Stimulated activated CD8-positive, alpha-beta memory T cell treated with anti-CD3 and anti-CD28 coated beads, Interleukin-15, amount 100 ng/mL, for 48 hours (primary cell): ENCODE data around the gene CAMTA1.
A peak's percentile ranks its signal among the peaks of the same experiment; 100 is the strongest.

ENCODE experiments used
- DNase-seq, 2 donors: peaks; one replicate each; pipeline ENCODE4 v3.0.0-alpha.2; 2020; ENCODE audit warnings: low read depth in 2 of 2

Gene CAMTA1

DNA sequence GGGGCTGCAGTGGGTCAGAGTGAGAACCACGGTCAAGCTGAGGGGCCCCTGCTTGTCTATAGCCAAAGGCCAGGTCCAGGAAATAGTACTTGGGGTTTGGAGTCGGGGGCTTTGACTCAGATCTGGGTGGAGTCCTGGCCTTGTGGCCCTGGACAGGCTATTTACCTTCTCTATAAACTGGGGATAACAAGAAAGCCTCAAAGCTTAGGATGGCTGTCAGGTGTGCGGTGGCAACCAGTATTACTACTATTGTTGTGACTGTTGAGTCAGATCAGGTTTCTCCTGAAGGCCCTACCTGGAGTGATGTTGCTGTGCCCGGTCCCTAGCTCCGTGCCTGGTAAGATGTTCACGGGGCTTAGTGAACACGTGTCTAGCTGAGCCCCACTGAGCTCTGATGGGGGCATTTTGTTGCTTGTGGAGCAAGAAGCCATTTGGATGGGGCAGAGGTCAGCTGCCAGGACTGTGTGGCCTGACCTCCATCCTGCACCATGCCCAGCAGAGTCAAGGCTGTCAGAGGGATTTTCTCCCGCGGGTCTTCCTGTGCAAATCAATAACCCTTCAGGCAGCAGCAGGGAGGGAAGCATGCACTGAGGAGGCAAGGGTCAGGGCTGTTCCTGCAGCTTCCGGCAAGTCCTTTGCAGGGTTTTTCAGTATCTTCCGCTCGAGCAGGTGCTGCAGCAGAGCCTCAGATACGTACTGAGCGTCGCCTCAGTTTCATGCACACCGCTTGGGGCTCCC is 170.3 kb downstream of the CAMTA1 start:
- no peak for DNase-seq

DNA sequence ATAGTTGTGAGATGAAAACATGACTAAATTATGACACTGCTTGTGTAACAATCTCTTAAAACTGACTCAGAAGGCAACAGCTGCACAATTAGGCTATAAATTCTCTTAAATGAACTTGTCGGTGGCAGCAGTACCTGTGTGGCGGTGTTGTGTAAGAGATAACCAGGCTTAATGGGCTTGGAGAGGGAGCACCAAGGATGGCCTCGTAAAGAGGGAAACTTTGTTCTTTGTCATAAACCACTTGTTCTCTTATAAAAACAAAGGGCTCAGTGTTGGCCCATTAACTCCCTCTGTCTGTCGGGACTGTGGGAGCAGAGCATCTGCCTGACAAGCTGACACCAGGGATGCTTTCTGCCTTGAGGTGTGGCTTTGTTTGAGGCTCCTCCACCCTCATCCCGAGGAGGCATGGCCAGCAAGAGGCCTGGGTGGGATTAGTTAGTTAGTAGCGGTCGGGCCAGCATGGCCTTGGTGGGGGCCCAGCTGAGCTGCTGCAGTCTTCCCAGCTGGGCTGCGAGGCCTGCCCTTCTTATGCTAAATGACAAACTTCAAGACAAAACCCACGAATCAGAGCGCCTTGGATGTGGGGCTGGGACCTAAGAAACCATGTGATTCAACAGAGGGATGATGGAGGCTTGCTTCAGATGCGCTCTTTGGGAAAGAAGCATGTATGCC is 171.4 kb downstream of the CAMTA1 start:
- DNase-seq = no peak

DNA sequence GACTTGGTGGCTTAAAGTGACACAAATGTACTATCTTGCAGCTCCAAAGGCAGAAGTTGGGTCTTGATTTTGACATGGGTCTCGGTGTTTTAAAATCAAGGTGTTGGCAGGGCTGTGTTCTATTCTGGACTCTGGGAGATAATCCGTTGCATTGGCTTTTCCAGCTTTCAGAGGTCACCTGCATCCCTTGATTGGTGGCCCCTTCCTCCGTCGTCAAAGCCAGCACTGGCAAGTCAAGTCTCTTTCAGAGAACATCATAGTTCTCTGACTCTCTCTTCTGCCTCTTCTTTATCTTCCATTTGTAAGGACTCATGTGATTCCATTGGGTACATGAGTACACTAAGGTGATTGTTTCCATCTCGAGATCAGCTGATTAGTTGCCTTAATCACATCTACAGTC is 172.1 kb downstream of the CAMTA1 start:
- no peak for DNase-seq

DNA sequence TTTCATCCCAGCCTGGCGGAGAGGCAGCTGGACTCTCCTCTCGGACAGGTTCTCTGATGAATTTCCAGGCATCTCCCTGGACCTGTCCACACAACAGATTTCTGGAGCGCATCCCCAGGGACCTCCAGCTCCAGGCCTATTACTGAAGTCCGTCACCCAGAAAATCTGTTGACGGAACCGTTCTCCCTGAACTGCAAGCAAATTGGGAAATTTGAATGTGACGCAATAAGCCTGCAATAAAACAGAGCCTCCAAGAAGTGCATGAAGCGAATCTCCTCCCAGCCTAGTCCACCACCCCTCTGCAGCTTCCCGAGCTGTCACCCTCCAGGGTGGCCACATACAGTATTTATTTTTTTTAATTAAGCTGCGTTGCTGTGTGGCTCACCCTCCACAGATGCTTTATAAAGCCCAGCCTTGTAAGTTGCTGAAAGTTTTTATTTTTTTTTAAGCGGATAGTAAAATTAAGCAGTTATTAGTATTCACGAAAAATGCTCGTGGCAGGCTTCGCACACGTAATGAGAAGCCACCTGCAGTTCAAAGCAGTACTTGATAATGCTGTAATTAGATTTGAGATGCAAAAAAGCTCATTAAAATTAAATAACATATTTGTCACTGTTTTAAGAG is 173.3 kb downstream of the CAMTA1 start:
- DNase-seq = no peak

DNA sequence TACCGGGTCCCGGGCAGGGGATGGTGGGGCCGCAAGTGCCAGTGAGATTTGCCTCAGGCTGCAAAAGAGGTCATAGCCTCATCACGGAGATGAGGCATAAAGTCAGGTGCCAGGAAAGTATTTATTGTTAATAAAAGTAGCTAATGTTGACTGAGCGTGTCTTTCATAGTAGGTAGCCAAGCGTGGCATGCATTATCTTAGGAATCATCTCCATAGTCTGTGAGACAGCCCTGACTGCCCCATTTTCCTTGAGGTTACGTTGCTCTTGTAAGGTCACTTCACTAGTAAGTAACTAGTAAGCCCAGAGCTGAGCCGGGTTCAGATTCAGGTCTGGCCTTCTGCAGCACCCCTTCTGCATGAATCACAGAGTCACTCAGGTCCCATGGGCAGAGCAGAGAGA is 174.2 kb downstream of the CAMTA1 start:
- no peak for DNase-seq

DNA sequence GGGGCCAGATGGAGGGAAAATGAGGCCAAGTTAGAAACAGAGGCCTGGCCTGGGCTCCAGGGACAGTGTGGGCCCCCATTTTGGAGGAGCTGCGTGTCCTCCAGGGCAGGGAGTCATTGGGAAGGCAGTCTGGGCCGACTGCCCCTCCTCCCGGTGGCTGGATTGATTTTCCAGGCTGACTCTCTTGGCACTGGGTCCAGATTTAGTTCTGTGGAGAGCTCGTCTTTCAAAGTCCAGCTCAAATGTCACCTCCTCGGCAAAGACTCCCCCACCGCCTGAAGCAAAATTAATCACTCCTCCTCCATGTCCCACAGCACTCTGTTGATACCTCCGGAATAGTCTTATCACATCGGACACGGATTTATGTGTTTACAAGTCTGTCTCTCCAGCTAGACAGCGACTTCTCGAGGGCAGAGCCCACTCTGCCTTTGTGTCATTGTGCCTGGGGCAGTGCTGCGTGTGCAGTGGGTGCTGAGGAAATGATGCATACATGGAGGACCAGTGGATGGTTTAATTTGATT is 175.1 kb downstream of the CAMTA1 start:
- no peak for DNase-seq

DNA sequence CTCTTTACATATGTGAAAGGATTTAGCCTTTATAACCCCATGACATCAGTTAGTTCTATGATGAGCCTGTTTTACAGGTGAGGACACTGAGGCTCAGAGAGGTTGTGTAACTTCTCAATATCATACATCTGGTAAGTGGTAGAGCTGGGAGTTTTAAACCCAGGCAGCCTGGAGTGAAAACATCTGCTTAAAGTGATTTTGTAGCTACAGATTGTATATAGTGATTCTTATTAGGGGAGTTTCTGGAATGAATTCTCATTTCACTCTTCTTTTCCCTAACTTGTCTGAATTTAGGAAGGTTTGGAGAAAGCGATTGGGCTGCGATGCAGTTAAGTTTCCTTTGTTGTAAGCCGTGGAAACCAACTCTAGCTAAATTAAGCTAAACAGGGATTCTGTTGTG is 175.6 kb downstream of the CAMTA1 start:
- DNase-seq = no peak

DNA sequence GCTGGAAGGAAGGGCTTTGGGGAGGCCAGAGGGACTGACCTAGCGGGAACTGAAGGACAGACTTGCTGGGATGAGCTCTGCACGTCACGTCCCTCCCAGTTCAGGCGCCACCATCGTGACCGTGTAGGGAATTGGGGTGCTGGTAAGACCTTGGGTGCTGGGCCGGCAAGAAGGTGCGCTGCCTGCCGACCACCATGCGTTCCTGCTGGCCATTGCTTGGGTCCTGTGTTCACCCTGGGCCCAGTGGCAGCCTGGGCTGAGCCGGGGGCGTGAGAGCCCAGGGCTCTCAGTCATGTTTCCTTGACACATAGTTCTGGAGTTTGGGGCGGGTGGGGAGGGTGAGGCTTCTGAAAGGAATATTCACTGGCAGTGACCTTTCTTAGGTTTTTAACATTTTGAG is 176.0 kb downstream of the CAMTA1 start:
- DNase-seq = no peak

DNA sequence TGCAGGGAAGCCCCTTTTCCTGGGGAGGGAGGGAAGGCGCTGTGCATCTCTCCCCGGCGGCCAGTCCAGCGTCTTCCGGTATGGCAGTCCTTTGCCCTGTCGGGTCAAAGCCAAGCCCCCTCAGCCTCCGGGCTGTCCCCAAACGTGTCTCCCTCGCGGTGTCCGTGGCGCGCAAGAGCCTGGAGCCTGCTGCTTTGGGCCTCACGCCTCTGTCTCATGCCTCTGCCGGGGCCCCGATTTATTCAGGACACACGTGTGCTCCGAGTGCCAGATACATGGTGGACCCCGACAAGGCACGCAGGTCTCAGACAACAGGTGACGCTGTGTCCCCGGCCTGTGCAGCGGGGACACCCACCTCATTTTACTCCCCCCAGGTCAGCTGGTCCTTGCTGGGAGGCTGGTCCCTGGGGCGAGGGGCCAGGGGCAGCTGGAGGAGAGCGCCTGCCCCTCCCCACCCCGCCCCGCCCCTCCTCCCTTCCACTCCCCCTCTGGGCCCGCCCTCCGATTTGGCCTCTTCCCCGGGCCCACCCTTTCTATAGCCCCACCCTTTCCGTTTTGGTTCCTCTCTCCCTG is 176.7 kb downstream of the CAMTA1 start:
- no peak for DNase-seq

DNA sequence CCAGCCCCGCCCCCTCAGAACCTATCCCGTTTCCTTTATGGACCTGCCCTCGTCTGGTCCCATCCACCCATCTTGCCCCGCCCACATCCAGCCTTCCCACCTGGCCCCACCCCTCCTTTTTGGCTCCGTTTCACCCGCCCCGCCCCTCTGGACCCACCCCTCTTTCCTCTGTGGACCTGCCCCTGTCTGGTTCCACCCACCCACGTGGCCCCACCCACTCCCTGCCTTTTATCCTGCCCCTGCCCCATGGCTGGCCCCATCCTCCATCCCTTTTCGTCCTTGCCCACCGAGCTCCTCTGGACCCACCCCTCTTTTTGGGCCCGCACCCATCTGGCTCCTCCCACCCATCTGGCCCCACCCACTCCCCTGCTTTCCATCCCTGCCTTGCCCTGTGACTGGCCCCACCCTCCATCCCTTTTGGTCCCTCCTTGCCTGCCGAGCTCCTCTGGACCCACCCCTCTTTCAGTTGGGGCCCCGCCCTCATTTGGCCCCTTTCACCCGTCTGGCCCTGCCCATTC is 177.3 kb downstream of the CAMTA1 start:
- DNase-seq = peak; percentile 56 to 71

DNA sequence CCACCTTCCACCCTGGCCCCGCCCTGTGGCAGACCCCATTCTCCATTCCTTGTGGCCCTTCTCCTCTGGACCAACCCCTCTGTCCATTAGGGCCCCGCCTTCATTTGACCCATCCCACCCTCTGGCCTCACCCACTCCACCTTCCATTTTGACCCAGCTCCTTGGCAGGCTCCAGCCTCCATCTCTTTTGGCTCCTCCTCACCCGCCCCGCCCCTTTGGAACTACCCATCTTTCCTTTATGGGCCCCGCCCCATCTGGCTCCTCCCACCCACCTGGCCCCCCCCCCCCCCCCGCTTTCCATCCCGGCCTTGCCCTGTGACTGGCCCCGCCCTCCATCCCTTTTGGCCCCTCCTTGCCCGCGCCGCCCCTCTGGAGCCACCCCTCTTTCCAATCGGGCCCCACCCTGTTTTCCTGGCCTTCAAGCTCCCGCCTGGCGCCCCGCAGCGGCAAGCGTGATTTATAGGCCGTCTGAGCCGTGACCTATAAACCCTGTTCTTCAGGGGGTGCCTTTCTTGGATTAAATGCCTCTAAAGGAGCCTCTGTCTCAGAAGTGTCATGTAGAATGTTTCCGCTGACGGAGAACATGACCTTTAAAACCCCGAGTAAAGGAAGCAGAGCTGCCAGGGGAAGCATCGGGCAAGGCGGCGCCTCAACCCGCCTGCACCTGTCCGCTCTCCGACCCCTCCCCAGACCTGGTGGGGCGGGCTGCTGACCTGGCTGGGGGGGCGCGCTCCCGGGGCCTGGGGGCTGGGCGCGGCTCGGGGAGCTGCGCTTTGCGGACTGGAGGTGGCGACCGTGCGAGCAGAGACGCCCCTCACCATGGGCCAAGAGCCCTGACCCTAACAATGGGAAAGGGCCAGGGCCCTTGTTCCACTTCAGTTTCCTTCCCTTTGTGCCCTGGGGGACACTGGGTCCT is 178.0 kb downstream of the CAMTA1 start:
- DNase-seq = peak; percentile 70 to 76

DNA sequence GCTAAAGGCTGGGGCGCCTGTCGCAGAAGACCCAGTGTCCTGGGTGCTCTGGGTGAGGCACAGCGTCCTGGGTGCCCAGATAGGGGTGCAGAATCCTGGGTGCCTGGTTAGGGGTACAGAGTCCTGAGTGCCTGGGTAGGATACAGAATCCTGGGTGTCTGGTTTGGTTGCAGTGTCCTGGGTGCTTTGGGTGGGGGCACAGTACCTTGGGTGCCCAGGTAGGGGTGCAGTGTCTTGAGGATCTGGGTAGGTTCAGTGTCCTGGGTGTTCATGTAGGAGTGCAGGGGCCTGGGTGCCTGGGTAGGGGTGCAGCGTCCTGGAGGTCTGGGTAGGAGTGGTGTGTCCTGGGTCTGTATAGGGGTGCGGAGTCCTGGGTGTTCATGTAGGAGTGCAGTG is 178.7 kb downstream of the CAMTA1 start:
- DNase-seq = no peak

DNA sequence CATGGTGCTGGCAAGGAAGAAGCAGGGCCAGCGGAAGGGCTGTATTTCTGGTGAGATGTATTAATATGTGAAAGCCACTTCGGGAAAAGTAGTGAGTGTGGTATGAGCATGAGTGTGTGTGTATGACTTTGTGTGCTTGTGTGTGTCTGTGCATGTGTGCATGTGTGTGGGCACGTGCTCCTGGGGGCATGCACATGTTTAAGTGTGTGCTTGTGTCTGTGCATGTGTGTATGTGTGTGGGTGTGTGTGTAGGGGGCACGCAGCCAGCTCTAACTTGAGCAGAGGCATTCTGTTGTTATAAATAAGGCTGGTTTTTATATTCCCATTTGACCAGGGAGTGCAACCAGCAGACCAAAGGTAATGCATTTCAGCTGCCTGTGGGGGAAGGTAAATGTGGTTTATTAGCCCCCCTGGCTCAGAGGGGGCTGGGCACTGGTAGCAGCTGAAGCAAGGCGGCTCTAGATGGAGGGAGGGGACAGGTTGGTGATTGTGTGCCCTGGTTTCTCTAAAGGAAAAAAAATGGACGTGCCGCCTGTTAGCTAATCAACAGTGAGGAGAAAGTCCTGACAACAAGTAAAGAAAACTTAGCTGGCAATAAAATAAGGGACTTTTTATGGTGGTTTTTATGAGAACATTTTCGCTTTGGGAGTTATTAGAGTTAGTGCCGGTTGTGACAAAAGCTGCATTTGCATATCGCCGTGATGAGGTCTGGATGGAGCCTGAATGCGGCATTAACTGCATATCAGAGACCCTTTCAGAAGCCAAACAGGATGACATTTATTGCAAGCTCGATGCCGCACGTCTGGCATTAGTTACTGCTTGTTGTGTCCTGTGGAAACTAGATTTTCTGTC is 180.1 kb downstream of the CAMTA1 start:
- DNase-seq = no peak

DNA sequence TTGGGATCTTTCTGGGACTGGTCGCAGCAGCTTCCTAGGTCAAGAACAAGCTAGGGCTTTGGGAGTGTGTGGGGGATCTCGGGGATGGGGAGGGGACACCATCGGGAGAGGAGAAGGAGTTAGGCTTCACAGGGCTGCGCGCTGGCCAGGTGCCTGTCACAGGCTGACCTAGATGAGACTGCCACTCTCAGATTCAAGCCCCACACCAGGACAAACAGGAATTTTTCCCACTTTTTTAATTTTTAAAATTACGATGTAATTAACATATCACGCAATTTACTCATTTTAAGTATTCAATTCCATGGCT is 180.6 kb downstream of the CAMTA1 start:
- no peak for DNase-seq

DNA sequence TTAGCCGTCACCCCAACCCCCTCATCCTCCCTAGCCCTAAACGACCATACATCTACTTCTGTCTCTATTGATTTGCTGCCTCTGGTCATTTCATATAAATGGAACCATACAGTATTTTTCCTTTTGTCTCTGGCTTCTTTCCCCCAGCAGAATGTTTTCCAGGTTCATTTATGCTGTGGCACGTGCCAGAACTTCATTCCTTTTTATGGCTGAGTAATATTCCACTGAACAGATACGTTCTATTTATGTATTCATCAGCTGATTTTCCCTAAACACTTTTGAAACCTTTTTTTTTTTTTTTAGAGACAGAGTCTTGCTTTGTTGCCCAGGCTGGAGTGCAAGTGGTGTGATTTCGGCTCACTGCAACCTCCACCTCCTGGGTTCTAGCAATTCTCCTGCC is 181.1 kb downstream of the CAMTA1 start:
- DNase-seq = no peak

DNA sequence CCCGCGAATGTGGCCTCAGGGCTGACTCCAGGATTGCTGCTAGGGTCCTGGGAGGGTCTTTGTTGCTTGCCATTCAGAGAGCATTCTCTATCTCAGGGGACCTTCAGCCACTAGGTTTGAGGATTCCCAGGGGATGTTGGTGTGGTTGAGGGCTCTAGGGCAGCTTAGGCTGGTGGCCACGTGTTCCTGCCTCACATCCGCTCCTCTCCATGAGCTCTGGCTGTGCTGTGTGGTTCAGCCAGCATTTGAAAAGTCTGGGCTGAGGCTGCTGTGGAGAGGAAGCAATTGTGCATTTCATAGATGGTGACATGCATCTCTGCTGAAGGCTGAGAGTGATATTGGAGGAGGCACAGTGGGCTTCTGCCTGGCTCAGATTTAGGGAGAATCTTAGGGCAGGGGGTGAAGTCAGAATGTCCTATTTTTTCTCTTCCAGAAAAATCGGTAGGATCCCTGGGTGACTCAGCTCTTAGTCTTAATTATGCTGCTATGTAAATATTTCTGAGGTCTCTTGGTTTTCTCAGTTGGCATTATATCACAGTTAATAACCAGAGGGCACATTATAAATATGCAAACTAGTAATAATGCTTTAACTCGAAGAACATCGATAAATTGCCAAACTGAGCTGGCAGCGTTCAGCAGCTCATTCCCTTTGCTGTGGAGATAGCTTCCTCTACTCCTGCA is 182.3 kb downstream of the CAMTA1 start:
- no peak for DNase-seq

DNA sequence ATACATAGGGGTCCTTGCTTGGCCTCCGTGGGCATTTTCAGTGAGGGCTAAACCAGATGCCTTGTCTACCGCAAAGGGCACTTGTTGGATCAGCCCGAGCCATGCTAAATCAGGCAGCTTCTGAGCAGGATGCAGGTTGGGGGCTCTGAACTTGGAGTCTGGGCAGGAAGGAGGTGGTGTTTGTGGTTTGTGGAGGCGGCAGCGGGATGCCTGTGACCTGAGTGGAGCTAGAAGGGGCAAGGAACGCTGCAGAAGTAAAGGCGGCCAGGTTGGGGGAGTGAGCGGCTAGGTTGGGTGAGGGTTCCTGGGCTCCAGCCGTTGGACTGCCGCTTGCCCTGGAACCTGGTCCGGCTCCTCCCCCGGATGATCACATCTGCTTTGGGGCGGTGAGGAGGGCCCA is 183.9 kb downstream of the CAMTA1 start:
- peak; percentile 4 to 15 for DNase-seq

DNA sequence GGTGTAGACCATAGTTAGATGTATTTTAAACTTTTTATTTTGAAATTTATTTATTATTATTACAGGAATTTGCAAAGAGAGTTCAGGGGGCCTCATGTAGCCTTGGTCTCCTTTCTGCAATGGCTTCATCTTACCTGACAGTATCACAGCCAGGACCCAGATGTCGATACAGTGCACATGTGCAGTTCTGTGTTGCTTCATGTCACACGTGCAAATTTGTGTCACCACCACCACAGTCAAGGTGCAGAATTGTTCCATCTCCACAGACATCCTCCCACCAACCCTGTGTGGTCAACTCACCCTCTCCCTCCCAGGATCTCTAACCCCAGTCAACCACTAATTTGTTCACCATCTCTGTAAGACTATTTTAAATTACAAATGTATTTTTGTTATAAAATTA is 184.5 kb downstream of the CAMTA1 start:
- no peak for DNase-seq

DNA sequence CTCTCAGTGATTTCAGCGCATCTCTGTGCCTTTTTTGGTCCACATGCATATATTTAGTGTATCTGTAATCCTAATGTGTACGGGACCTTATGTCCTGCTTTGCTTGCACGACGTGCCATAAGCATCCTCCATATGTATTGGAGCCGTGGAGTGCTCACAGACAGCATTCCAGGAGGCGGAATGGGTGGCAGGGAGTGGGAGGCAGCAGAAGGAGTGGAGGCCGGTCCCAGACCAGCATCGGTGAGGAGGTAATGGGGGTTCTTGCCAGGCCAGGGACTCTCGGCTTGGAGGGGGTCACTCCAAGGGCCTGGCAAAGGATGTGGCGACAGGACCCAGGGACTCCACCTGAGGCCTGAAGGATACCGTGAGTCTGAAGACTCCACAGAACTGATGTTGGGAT is 185.0 kb downstream of the CAMTA1 start:
- DNase-seq = no peak

DNA sequence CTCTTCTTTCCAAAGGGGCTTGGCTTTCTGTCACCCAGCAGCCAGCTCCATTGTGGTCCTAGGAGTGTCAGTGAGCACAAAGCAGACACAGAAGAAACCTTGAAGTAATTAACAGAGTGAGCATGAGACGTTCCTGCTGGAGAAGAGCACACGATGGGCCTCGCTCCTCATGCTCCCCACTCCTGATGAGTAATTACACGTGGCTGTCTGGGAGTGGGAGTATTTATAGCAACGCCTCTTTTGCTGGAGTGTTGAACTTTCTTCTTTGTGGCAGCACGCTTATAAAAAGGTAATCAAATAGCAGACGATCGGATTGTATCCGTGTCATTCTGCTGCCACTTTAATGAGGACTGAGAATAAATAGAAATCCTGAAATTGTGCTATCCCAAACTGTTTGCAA is 185.8 kb downstream of the CAMTA1 start:
- no peak for DNase-seq
